ENCODE results near the gene ASAP2.

ASAP2 gene

DNA sequence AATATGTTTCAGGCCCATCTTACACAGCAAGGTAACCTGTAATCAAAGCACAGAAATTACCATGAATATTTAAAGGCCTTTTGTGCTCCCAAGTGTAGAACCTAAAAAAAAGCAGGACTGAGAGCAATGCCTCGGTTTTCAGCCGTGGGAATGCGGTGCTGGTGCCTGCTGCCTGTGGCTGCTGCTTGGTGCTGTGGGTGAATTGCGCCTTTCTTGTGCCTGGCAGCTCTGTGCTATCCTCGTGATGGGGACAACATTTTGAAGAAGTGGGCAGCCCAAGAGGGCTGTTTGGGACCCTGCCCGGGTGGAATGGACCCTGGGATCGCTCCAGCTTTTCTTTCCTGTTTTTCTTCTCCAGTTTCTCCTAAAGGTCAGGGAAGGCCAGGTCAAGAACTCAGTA is 91.2 kb downstream of the ASAP2 start:
- Histone ChIP-seq H3K9ac (ENCODE audit: low read length) (no peak overlapping the region), H3K23ac (ENCODE audit: low read length) (no peak overlapping the region), H3K4me1 (ENCODE audit: control insufficient read depth, low read depth, low read length) (no peaks in the 10 kb centered on the region), H3K4ac (ENCODE audit: low read depth, low read length) (no peak overlapping the region), H2AK5ac (ENCODE audit: low read length) (no peak overlapping the region), H4K8ac (ENCODE audit: low read depth, low read length) (no peak overlapping the region), H3K18ac (ENCODE audit: low read length) (no peak overlapping the region), H2BK5ac (ENCODE audit: low read length) (no peak overlapping the region), H3K4me2 (ENCODE audit: low read length) (no peak overlapping the region), H3K27me3 (ENCODE audit: insufficient read depth, low read length, poor library complexity) (no peaks in the 10 kb centered on the region), H3K36me3 (ENCODE audit: control insufficient read depth, insufficient read depth, low read length) (no peaks in the 10 kb centered on the region), H3K4me3 (ENCODE audit: low read length) (no peak overlapping the region), H3K56ac (ENCODE audit: low read length) (no peak overlapping the region), H2BK15ac (replicated peaks; ENCODE audit: low read depth) (no peak overlapping the region), H3K27ac (ENCODE audit: low read depth, low read length) (no peak overlapping the region), H2BK120ac (ENCODE audit: low read depth, low read length) (no peak overlapping the region), H3K79me1 (ENCODE audit: low read length) (no peaks in the 10 kb centered on the region), H3K79me2 (ENCODE audit: control insufficient read depth, insufficient read depth, low read length) (no peaks in the 10 kb centered on the region), H4K5ac (ENCODE audit: low read length) (no peak overlapping the region)
- no peak for DNase-seq
- no CpG with 5 or more reads among the region's 7 CpGs for WGBS (ENCODE audit: extremely low coverage, insufficient coverage, low lambda C conversion rate)

DNA sequence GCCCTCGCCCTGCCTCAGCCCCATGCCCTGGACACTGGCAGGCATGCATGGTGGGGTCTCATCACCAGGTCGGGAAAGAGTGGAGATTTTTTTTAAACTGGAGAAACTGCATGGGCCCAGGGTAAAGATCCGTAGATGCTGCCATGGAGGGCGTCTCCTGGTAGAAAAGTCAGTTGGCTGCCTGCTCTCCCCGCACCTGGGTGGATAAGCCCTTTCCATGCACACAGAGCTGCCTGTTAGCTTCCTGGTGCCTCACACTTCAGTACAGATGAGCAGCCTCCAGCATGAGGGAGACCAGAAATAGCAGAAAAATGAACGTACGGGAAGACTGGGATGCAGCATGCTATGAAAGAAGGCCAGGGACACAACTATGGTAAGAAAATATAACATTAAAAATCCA is 92.0 kb downstream of the ASAP2 start:
- H3K9ac ChIP-seq (ENCODE audit: low read length) = no peak overlapping the region
- no peak overlapping the region for H2BK120ac ChIP-seq (ENCODE audit: low read depth, low read length)
- no peak overlapping the region for H2AK5ac ChIP-seq (ENCODE audit: low read length)
- no peaks in the 10 kb centered on the region for H3K27me3 ChIP-seq (ENCODE audit: insufficient read depth, low read length, poor library complexity)
- no peaks in the 10 kb centered on the region for H3K36me3 ChIP-seq (ENCODE audit: control insufficient read depth, insufficient read depth, low read length)
- WGBS (ENCODE audit: extremely low coverage, insufficient coverage, low lambda C conversion rate) = no CpG with 5 or more reads among the region's 7 CpGs
- no peak overlapping the region for H2BK5ac ChIP-seq (ENCODE audit: low read length)
- H3K4me2 ChIP-seq (ENCODE audit: low read length) = no peak overlapping the region
- no peak overlapping the region for H3K4ac ChIP-seq (ENCODE audit: low read depth, low read length)
- no peak overlapping the region for H3K23ac ChIP-seq (ENCODE audit: low read length)
- H3K4me1 ChIP-seq (ENCODE audit: control insufficient read depth, low read depth, low read length) = no peaks in the 10 kb centered on the region
- no peak overlapping the region for H3K56ac ChIP-seq (ENCODE audit: low read length)
- DNase-seq = no peak
- no peaks in the 10 kb centered on the region for H3K79me2 ChIP-seq (ENCODE audit: control insufficient read depth, insufficient read depth, low read length)
- no peak overlapping the region for H4K5ac ChIP-seq (ENCODE audit: low read length)
- H3K18ac ChIP-seq (ENCODE audit: low read length) = no peak overlapping the region
- H3K79me1 ChIP-seq (ENCODE audit: low read length) = no peaks in the 10 kb centered on the region
- H3K27ac ChIP-seq (ENCODE audit: low read depth, low read length) = no peak overlapping the region
- H2BK15ac ChIP-seq (replicated peaks; ENCODE audit: low read depth) = no peak overlapping the region
- H4K8ac ChIP-seq (ENCODE audit: low read depth, low read length) = no peak overlapping the region
- no peak overlapping the region for H3K4me3 ChIP-seq (ENCODE audit: low read length)

DNA sequence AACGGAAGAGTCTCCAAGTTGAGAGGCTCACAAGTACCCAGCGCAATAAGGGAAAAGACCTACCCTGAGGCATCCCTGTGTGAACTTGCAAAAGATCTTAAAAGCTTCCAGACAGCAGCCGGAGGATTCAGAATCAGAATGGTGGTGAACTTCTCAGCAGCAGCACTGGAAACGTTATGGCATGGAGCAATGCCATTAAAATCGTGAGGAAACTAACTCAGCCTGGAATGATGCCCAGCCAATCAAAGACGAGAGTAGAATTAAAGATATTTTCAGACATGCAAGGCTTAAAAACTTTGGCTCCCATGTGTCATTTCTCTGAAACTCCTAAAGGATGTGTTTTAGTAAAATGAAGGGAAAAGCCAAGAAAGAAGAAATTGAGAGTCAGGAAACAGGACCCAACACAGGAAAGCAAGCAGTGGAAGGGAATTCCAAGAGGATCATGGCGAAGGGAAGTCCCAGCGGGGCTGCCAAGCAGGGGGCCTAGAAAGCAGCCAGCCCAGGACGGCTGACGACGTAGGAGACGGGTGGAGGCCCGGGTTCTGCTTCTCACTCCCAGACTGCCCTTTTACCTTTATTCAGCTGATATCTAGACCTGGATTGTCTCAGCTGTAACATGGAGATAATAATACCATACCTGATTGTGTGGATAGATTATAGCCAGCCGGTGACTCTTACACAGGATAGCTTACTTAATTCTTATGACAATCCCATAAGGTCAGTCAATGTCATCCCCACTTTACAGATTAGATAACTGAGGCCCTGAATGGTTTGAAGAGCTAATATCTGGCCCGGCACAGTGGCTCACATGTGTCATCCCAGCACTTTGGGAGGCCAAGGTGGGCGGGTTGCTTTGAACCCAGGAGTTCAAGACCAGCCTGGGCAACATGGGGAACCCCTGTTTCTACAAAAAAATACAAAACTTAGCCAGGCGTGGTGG is 92.8 kb downstream of the ASAP2 start:
- H2AK5ac ChIP-seq (ENCODE audit: low read length) = no peak overlapping the region
- no peaks in the 10 kb centered on the region for H3K79me2 ChIP-seq (ENCODE audit: control insufficient read depth, insufficient read depth, low read length)
- H3K23ac ChIP-seq (ENCODE audit: low read length) = no peak overlapping the region
- DNase-seq = peak; percentile 41
- no peak overlapping the region for H3K4ac ChIP-seq (ENCODE audit: low read depth, low read length)
- H3K9ac ChIP-seq (ENCODE audit: low read length) = no peak overlapping the region
- no peak overlapping the region for H2BK120ac ChIP-seq (ENCODE audit: low read depth, low read length)
- no peak overlapping the region for H3K27ac ChIP-seq (ENCODE audit: low read depth, low read length)
- WGBS (ENCODE audit: extremely low coverage, insufficient coverage, low lambda C conversion rate) = no CpG with 5 or more reads among the region's 17 CpGs
- H3K18ac ChIP-seq (ENCODE audit: low read length) = no peak overlapping the region
- no peak overlapping the region for H3K4me2 ChIP-seq (ENCODE audit: low read length)
- no peak overlapping the region for H3K56ac ChIP-seq (ENCODE audit: low read length)
- no peaks in the 10 kb centered on the region for H3K27me3 ChIP-seq (ENCODE audit: insufficient read depth, low read length, poor library complexity)
- no peaks in the 10 kb centered on the region for H3K36me3 ChIP-seq (ENCODE audit: control insufficient read depth, insufficient read depth, low read length)
- no peak overlapping the region for H3K4me3 ChIP-seq (ENCODE audit: low read length)
- no peak overlapping the region for H2BK15ac ChIP-seq (replicated peaks; ENCODE audit: low read depth)
- no peaks in the 10 kb centered on the region for H3K79me1 ChIP-seq (ENCODE audit: low read length)
- no peak overlapping the region for H4K8ac ChIP-seq (ENCODE audit: low read depth, low read length)
- no peak overlapping the region for H4K5ac ChIP-seq (ENCODE audit: low read length)
- no peak overlapping the region for H2BK5ac ChIP-seq (ENCODE audit: low read length)
- no peaks in the 10 kb centered on the region for H3K4me1 ChIP-seq (ENCODE audit: control insufficient read depth, low read depth, low read length)

DNA sequence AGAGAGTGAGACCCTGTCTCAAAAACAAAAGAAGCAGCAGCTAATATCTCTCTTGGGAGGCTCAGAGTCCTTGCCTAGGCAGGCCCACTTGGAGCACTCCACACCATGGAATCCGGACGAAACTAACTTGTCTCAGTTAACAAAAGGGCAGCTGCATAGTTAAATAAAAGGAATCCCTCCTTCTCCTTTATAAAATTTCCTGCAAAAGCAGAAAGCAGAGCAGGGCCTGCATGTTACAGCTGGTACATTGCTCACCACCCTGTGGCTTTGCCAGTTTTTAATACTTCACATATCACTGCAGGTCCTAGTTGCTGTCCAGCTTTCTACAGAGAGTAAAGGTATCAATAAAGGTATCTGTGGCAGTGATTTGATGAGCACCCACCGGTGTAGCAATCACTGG is 93.6 kb downstream of the ASAP2 start:
- Histone ChIP-seq H4K8ac (ENCODE audit: low read depth, low read length) (no peak overlapping the region), H3K4me2 (ENCODE audit: low read length) (no peak overlapping the region), H3K4me3 (ENCODE audit: low read length) (no peak overlapping the region), H3K79me2 (ENCODE audit: control insufficient read depth, insufficient read depth, low read length) (no peaks in the 10 kb centered on the region), H2BK120ac (ENCODE audit: low read depth, low read length) (no peak overlapping the region), H3K18ac (ENCODE audit: low read length) (no peak overlapping the region), H3K27ac (ENCODE audit: low read depth, low read length) (no peak overlapping the region), H3K4me1 (ENCODE audit: control insufficient read depth, low read depth, low read length) (no peaks in the 10 kb centered on the region), H3K4ac (ENCODE audit: low read depth, low read length) (no peak overlapping the region), H4K5ac (ENCODE audit: low read length) (no peak overlapping the region), H3K56ac (ENCODE audit: low read length) (no peak overlapping the region), H2BK15ac (replicated peaks; ENCODE audit: low read depth) (no peak overlapping the region), H3K79me1 (ENCODE audit: low read length) (no peaks in the 10 kb centered on the region), H3K36me3 (ENCODE audit: control insufficient read depth, insufficient read depth, low read length) (no peaks in the 10 kb centered on the region), H3K27me3 (ENCODE audit: insufficient read depth, low read length, poor library complexity) (no peaks in the 10 kb centered on the region), H2BK5ac (ENCODE audit: low read length) (no peak overlapping the region), H3K23ac (ENCODE audit: low read length) (no peak overlapping the region), H3K9ac (ENCODE audit: low read length) (no peak overlapping the region), H2AK5ac (ENCODE audit: low read length) (no peak overlapping the region)
- WGBS (ENCODE audit: extremely low coverage, insufficient coverage, low lambda C conversion rate) = no CpG with 5 or more reads among the region's 3 CpGs
- no peak for DNase-seq

DNA sequence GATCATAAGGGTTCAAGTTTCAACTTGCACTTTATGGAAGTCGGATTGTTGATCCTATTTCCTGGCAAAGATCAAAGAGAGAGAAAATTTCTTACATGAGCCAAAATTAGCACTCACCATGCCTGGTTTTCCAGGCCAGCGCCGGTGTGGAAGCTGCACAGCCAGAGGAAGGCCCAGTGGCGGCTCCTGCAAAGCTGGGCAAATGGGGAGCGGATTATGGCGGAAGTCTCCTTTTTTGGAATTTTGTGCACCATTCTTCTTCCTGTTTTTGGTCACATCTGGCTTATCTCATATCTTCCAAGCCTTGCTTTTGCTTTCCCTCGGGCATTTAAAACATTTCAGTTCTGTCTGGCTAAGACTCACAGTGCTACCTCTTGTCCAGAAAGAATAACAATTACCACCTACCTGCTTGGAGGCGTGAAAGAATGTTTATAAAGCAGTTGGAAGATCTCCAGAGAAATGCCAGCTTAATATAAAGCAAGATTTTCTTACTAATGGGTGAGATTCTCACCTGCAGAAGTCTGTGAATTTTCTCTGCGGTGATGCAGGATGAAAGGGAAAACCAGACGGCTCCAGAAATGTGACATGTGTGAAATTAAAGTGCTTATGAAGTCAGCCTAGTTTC is 94.3 kb downstream of the ASAP2 start:
- no CpG with 5 or more reads among the region's 10 CpGs for WGBS (ENCODE audit: extremely low coverage, insufficient coverage, low lambda C conversion rate)
- no peak for DNase-seq

More for the DNA sequence above, 94.3 kb downstream of the ASAP2 start:
- Histone ChIP-seq H3K4me1 (ENCODE audit: control insufficient read depth, low read depth, low read length) (no peaks in the 10 kb centered on the region), H3K4ac (ENCODE audit: low read depth, low read length) (no peak overlapping the region), H4K5ac (ENCODE audit: low read length) (no peak overlapping the region), H3K4me3 (ENCODE audit: low read length) (no peak overlapping the region), H3K36me3 (ENCODE audit: control insufficient read depth, insufficient read depth, low read length) (no peaks in the 10 kb centered on the region), H2BK15ac (replicated peaks; ENCODE audit: low read depth) (no peak overlapping the region), H3K56ac (ENCODE audit: low read length) (no peak overlapping the region), H3K79me1 (ENCODE audit: low read length) (no peaks in the 10 kb centered on the region), H2BK120ac (ENCODE audit: low read depth, low read length) (no peak overlapping the region), H3K79me2 (ENCODE audit: control insufficient read depth, insufficient read depth, low read length) (no peaks in the 10 kb centered on the region), H2BK5ac (ENCODE audit: low read length) (no peak overlapping the region), H2AK5ac (ENCODE audit: low read length) (no peak overlapping the region), H4K8ac (ENCODE audit: low read depth, low read length) (no peak overlapping the region), H3K4me2 (ENCODE audit: low read length) (no peak overlapping the region), H3K27me3 (ENCODE audit: insufficient read depth, low read length, poor library complexity) (no peaks in the 10 kb centered on the region), H3K23ac (ENCODE audit: low read length) (no peak overlapping the region), H3K9ac (ENCODE audit: low read length) (no peak overlapping the region), H3K27ac (ENCODE audit: low read depth, low read length) (no peak overlapping the region), H3K18ac (ENCODE audit: low read length) (no peak overlapping the region)

Data from mesendoderm (in vitro differentiated cells).